ENCODE results near the gene WFS1. TPM values are rescaled to one million over a fixed set of nuclear protein-coding genes. Genes with fewer than 3 reads are reported as not detected.

WFS1 gene
- total and polyA plus RNA-seq, 2 of the 13 experiments (the other 11 are each of a cell fraction or from before 2014, with no cell fraction given) = 39.1 to 42.2 TPM

- TF ChIP-seq UBTF (CRISPR knock-in tag; IDR thresholded peaks at IDR 0.05) (peak; percentile 37; the same call in 1 of the 2 replicates), RARG (CRISPR knock-in tag; IDR thresholded peaks at IDR 0.05; ENCODE audit: low read depth) (no peak), HNF4A (CRISPR knock-in tag; IDR thresholded peaks at IDR 0.05) (peak; percentile 75), POLR2A (IDR thresholded peaks at IDR 0.05; ENCODE audit: insufficient read depth in 1 of 2, low read depth in 2 of 2, low read length in 2 of 2) (no peak), ELF1 (CRISPR knock-in tag; IDR thresholded peaks at IDR 0.05) (no peak), PLRG1 (conservative IDR thresholded peaks at IDR 0.05) (no peak), ZNF724P (CRISPR knock-in tag; IDR thresholded peaks at IDR 0.05; ENCODE audit: borderline replicate concordance) (no peak), KDM1A (CRISPR knock-in tag; IDR thresholded peaks at IDR 0.05) (no peak), ZNF510 (CRISPR knock-in tag; IDR thresholded peaks at IDR 0.05; ENCODE audit: low read depth) (0 out of 2 replicates have a peak, but pooled peaks have one; percentile 10), JUND (CRISPR knock-in tag; IDR thresholded peaks at IDR 0.05) (no peak; the same call in 1 of the 2 replicates), ZUFSP (CRISPR knock-in tag; IDR thresholded peaks at IDR 0.05; ENCODE audit: borderline replicate concordance) (no peak), EP300 (IDR thresholded peaks at IDR 0.05; ENCODE audit: low read depth in 2 of 2, low read length in 2 of 2) (no peak), EP300 (CRISPR knock-in tag; IDR thresholded peaks at IDR 0.05; ENCODE audit: borderline replicate concordance) (no peak), MEIS1 (CRISPR knock-in tag; IDR thresholded peaks at IDR 0.05; ENCODE audit: borderline replicate concordance) (no peak), NKX3-1 (CRISPR knock-in tag; IDR thresholded peaks at IDR 0.05) (no peak), CEBPG (CRISPR knock-in tag; IDR thresholded peaks at IDR 0.05) (no peak), ZNF318 (CRISPR knock-in tag; IDR thresholded peaks at IDR 0.05) (no peak), PHF5A (CRISPR knock-in tag; IDR thresholded peaks at IDR 0.05; ENCODE audit: low read depth, unreplicated experiment) (no peak), SRF (IDR thresholded peaks at IDR 0.05; ENCODE audit: low read depth, low read length) (no peak), ZFP41 (CRISPR knock-in tag; IDR thresholded peaks at IDR 0.05; ENCODE audit: borderline replicate concordance) (no peak)
These were observed 7.6 kb downstream of the WFS1 start (continued) for GRCh38 chr4:6277139-6277802.
